ENCODE results near the gene TBC1D22A. TPM values are rescaled to one million over a fixed set of nuclear protein-coding genes. Genes with fewer than 3 reads are reported as not detected.

TBC1D22A gene
- total RNA-seq, 2 experiments from 2014 or later = 36.0 to 38.0 TPM

DNA sequence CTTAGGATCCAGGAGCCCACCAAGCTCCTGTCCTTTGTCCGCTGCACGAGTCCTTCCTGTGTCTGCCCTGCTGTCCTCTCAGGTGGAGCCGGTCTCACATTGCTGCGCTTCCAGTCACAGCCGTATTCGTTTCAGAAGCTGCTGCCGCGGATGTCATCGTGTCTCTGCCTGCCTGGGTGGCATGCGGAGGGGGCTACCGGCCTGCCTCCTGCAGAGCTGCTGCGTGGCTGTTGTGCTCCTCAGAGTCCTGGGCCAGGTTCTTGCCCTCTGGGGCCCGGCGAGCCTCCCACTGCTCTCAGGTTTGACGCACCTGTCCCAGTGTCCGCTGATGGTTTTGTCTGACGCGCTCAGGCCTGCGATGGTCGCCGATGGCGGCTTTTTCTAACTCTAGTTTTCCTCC is 254.2 kb downstream of the TBC1D22A start:
- H3K36me3 Mint-ChIP-seq (ENCODE audit: low read depth) = peaks cover 24% of the 10 kb centered on the region
- intact Hi-C loops (cut with DNase I, micrococcal nuclease) = no loop called here
- H3K4me3 Mint-ChIP-seq = no peak overlapping the region
- ChIA-PET POLR2A (no interaction called here), CTCF (interaction anchor here (0.6 kb wide), 1 partner anchor 11 kb away, joined by 3 read pairs; no protein-coding TSS in a partner anchor)
- no peak for ATAC-seq
- no peak overlapping the region for H3K27ac Mint-ChIP-seq
- no peak for DNase-seq
- no peaks in the 10 kb centered on the region for H3K9me3 Mint-ChIP-seq (ENCODE audit: low read depth)
- no peaks in the 10 kb centered on the region for H3K27me3 Mint-ChIP-seq
- H3K4me1 Mint-ChIP-seq = peaks cover 12% of the 10 kb centered on the region

- CTCF ChIA-PET = interaction anchor here (0.6 kb wide), 1 partner anchor 12 kb away, joined by 3 read pairs; no protein-coding TSS in a partner anchor
- intact Hi-C loops (cut with DNase I, micrococcal nuclease) = no loop called here
- H3K27ac Mint-ChIP-seq = no peak overlapping the region
- H3K4me1 Mint-ChIP-seq = peaks cover 18% of the 10 kb centered on the region
- no peak for ATAC-seq
- DNase-seq = no peak
- POLR2A ChIA-PET = no interaction called here
- H3K27me3 Mint-ChIP-seq = no peaks in the 10 kb centered on the region
- H3K36me3 Mint-ChIP-seq (ENCODE audit: low read depth) = peaks cover 27% of the 10 kb centered on the region
- no peak overlapping the region for H3K4me3 Mint-ChIP-seq
- H3K9me3 Mint-ChIP-seq (ENCODE audit: low read depth) = no peaks in the 10 kb centered on the region
Measured at GRCh38 chr22:47017245-47017644, 254.8 kb downstream of the TBC1D22A start.

DNA sequence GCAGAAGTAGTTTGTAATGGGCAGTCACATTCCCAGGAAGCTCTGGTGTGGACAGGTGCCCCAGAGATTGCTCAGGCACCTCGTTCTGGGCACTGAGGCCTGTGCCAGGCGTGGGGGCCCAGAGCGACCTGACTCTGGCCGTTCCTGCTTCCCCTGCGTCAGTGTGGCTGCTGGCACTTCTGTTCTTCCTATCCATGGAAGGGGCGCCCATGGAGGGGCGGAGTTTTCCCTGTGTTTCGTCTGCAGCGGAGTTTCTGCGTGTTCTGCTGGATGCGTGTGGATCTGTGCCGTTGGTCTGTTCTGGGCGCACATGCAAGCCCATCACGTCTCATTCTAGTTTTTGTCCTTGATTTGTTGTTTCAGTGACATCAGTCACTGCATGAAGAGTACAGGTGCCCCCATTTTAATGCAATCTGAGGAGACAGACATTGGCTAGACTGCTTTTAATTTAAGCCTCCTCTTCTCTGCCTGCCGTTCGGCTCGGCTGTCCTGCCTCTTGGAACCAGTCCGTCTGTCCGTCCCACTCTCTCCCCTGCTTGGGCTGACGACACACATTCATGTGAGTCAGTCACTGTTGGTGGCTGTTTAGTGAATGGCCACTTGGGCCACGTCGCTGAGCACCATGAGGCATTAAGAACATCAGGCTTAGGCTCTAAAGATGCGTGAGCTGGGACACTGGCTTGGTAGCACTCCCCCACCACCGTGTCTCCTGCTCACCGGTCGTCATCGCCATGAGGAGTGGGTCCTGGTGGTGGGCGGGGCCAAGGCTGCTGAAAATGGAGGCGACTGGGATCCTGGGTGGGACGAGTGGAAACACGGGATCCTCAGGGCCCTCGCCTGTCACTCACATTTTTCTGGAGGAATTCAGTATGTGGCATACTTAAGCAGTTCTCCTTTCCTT is 255.8 kb downstream of the TBC1D22A start:
- Mint-ChIP-seq H3K27ac (no peak overlapping the region), H3K4me1 (peaks cover 28% of the 10 kb centered on the region), H3K27me3 (no peaks in the 10 kb centered on the region), H3K9me3 (ENCODE audit: low read depth) (no peaks in the 10 kb centered on the region), H3K4me3 (no peak overlapping the region), H3K36me3 (ENCODE audit: low read depth) (peaks cover 30% of the 10 kb centered on the region)
- ATAC-seq = no peak
- no peak for DNase-seq
- intact Hi-C loops (cut with DNase I, micrococcal nuclease) = no loop called here
- ChIA-PET POLR2A (no interaction called here), CTCF (no interaction called here)

GRCh38 chr22:47019012-47019790 is 256.8 kb downstream of the TBC1D22A start:
- no peak for ATAC-seq
- Mint-ChIP-seq H3K36me3 (ENCODE audit: low read depth) (peaks cover 33% of the 10 kb centered on the region), H3K4me1 (peaks cover 33% of the 10 kb centered on the region), H3K4me3 (no peak overlapping the region), H3K9me3 (ENCODE audit: low read depth) (no peaks in the 10 kb centered on the region), H3K27ac (peak overlapping the region; percentile 81), H3K27me3 (no peaks in the 10 kb centered on the region)
- DNase-seq = no peak
- intact Hi-C loops (cut with DNase I, micrococcal nuclease) = no loop called here
- CTCF ChIA-PET = no interaction called here
- POLR2A ChIA-PET = no interaction called here

GRCh38 chr22:47020166-47020565 is 257.7 kb downstream of the TBC1D22A start:
- ATAC-seq (peak; percentile 53), DNase-seq (no peak)
- H3K36me3 Mint-ChIP-seq (ENCODE audit: low read depth) = peaks cover 33% of the 10 kb centered on the region
- H3K27me3 Mint-ChIP-seq = no peaks in the 10 kb centered on the region
- intact Hi-C loops (cut with DNase I, micrococcal nuclease) = no loop called here
- H3K4me3 Mint-ChIP-seq = no peak overlapping the region
- ChIA-PET CTCF (interaction anchor here (0.6 kb wide), 1 partner anchor 456 kb away, joined by 3 read pairs; no protein-coding TSS in a partner anchor), POLR2A (no interaction called here)
- H3K9me3 Mint-ChIP-seq (ENCODE audit: low read depth) = no peaks in the 10 kb centered on the region
- H3K27ac Mint-ChIP-seq = peak overlapping the region; percentile 81
- H3K4me1 Mint-ChIP-seq = peaks cover 33% of the 10 kb centered on the region

GRCh38 chr22:47021371-47022074 is 259.1 kb downstream of the TBC1D22A start:
- Mint-ChIP-seq H3K4me3 (no peak overlapping the region), H3K9me3 (ENCODE audit: low read depth) (no peaks in the 10 kb centered on the region), H3K27ac (peak overlapping the region; percentile 32), H3K27me3 (no peaks in the 10 kb centered on the region), H3K36me3 (ENCODE audit: low read depth) (peaks cover 33% of the 10 kb centered on the region), H3K4me1 (peaks cover 33% of the 10 kb centered on the region)
- ChIA-PET POLR2A (interaction anchor here (0.7 kb wide), 1 partner anchor 263 kb away, joined by 3 read pairs; no protein-coding TSS in a partner anchor), CTCF (interaction anchor here (1.0 kb wide), 1 partner anchor 8 kb away, joined by 4 read pairs; no protein-coding TSS in a partner anchor)
- intact Hi-C loops (cut with DNase I, micrococcal nuclease) = no loop called here
- ATAC-seq = no peak
- DNase-seq = no peak

GRCh38 chr22:47022075-47022473 is 259.6 kb downstream of the TBC1D22A start:
- ATAC-seq = peak; percentile 52
- peaks cover 33% of the 10 kb centered on the region for H3K4me1 Mint-ChIP-seq
- no peak for DNase-seq
- H3K36me3 Mint-ChIP-seq (ENCODE audit: low read depth) = peaks cover 31% of the 10 kb centered on the region
- CTCF ChIA-PET = interaction anchor here (1.0 kb wide), 1 partner anchor 9 kb away, joined by 4 read pairs; no protein-coding TSS in a partner anchor
- intact Hi-C loops (cut with DNase I, micrococcal nuclease) = no loop called here
- no peaks in the 10 kb centered on the region for H3K9me3 Mint-ChIP-seq (ENCODE audit: low read depth)
- no peak overlapping the region for H3K4me3 Mint-ChIP-seq
- POLR2A ChIA-PET = no interaction called here
- H3K27me3 Mint-ChIP-seq = no peaks in the 10 kb centered on the region
- peak overlapping the region; percentile 44 for H3K27ac Mint-ChIP-seq

GRCh38 chr22:47022475-47022874 is 260.0 kb downstream of the TBC1D22A start:
- Mint-ChIP-seq H3K4me1 (peaks cover 33% of the 10 kb centered on the region), H3K9me3 (ENCODE audit: low read depth) (no peaks in the 10 kb centered on the region), H3K27ac (peak overlapping the region; percentile 44), H3K36me3 (ENCODE audit: low read depth) (peaks cover 28% of the 10 kb centered on the region), H3K4me3 (no peak overlapping the region), H3K27me3 (no peaks in the 10 kb centered on the region)
- peak; percentile 25 for DNase-seq
- intact Hi-C loops (cut with DNase I, micrococcal nuclease) = no loop called here
- peak; percentile 75 for ATAC-seq
- CTCF ChIA-PET = interaction anchor here (0.8 to 1.0 kb wide), 2 partner anchors 9 to 129 kb away, joined by 3 to 4 read pairs; no protein-coding TSS in a partner anchor
- POLR2A ChIA-PET = no interaction called here

- no peak for ATAC-seq
- Mint-ChIP-seq H3K9me3 (ENCODE audit: low read depth) (no peaks in the 10 kb centered on the region), H3K4me1 (peaks cover 33% of the 10 kb centered on the region), H3K4me3 (no peak overlapping the region), H3K36me3 (ENCODE audit: low read depth) (peaks cover 24% of the 10 kb centered on the region), H3K27me3 (no peaks in the 10 kb centered on the region), H3K27ac (no peak overlapping the region)
- ChIA-PET CTCF (no interaction called here), POLR2A (no interaction called here)
- DNase-seq = no peak
- intact Hi-C loops (cut with DNase I, micrococcal nuclease) = no loop called here
Measured at GRCh38 chr22:47023871-47024270, 261.4 kb downstream of the TBC1D22A start.

- intact Hi-C loops (cut with DNase I, micrococcal nuclease) = no loop called here
- H3K36me3 Mint-ChIP-seq (ENCODE audit: low read depth) = peaks cover 6% of the 10 kb centered on the region
- ChIA-PET CTCF (no interaction called here), POLR2A (no interaction called here)
- peaks cover 10% of the 10 kb centered on the region for H3K4me1 Mint-ChIP-seq
- ATAC-seq (no peak), DNase-seq (no peak)
- H3K9me3 Mint-ChIP-seq (ENCODE audit: low read depth) = no peaks in the 10 kb centered on the region
- H3K4me3 Mint-ChIP-seq = no peak overlapping the region
- no peaks in the 10 kb centered on the region for H3K27me3 Mint-ChIP-seq
- H3K27ac Mint-ChIP-seq = no peak overlapping the region
Measured at GRCh38 chr22:47027766-47028165, 265.3 kb downstream of the TBC1D22A start.

Data from activated CD4-positive, alpha-beta T cell treated with anti-CD3 and anti-CD28 coated beads for 36 hours (primary cell).